ENCODE measurements around the gene NLRP6. TPM values are rescaled to one million over a fixed set of nuclear protein-coding genes. Genes with fewer than 3 reads are reported as not detected.
"Not testable (repeated sequence)": the region's sequence is repeated elsewhere in the genome, so short reads cannot be mapped to it uniquely, and the experiment has no call there.

Gene NLRP6
- total RNA-seq, 1 experiment from 2014 or later, result 0.55 TPM

- peaks cover 5% of the 10 kb centered on the region; the same call in 1 of the 2 replicates for H3K27me3 ChIP-seq (ENCODE audit: control insufficient read depth, insufficient read depth, low read length)
- DNase-seq, result peak; percentile 88
- H3K4me3 ChIP-seq (ENCODE audit: insufficient read depth, low read depth, low read length), result peak within 1 kb of the TSS; percentile 91
- H3K36me3 ChIP-seq (replicated peaks; ENCODE audit: control insufficient read depth, insufficient read depth, low read length), result peaks cover 5% of the 10 kb centered on the region
Observed at GRCh38 chr11:313787-314553, 35.8 kb downstream of the NLRP6 start, which contains the start of gene IFITM1. Gene IFITM1, plus strand, starts transcription at chr11:314040. Its CDS starts 131 bp downstream, at chr11:314171.

DNA sequence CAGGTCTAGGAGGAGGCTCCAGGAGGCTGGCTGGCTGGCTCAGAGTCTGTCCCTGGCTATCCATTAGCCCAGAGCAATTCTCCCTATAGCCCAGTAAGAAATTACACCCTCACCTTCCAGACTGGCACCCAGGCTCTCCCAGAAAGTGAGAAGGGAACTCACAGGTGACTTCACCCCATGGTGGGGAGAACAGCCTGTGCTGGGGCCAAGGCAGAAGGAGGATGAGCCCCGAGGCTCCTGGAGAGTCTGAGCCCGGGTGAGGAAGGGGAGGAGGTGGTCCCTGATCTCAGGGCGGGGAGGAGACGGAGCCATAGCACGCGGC, 36.3 kb downstream of the NLRP6 start:
- H3K27me3 ChIP-seq (ENCODE audit: control insufficient read depth, insufficient read depth, low read length); H3K36me3 ChIP-seq (replicated peaks; ENCODE audit: control insufficient read depth, insufficient read depth, low read length); DNase-seq: not testable (repeated sequence)
- peak overlapping the region; percentile 91 for H3K4me3 ChIP-seq (ENCODE audit: insufficient read depth, low read depth, low read length)

DNA sequence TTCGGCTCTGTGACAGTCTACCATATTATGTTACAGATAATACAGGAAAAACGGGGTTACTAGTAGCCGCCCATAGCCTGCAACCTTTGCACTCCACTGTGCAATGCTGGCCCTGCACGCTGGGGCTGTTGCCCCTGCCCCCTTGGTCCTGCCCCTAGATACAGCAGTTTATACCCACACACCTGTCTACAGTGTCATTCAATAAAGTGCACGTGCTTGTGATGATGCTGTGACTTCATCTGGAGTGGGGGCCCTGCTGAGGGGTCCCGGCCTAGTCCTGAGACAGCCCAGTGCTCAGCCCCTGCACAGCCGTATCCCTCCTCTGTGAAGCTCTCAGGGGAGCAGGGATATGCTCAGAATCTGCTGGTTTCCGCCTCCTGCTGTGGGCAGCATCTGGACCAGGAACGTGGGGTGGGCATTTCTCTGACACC, 36.9 kb downstream of the NLRP6 start:
- Histone ChIP-seq H3K4me3 (ENCODE audit: insufficient read depth, low read depth, low read length) (peak overlapping the region; percentile 91), H3K27me3 (ENCODE audit: control insufficient read depth, insufficient read depth, low read length) (peaks cover 5% of the 10 kb centered on the region; the same call in 1 of the 2 replicates), H3K36me3 (replicated peaks; ENCODE audit: control insufficient read depth, insufficient read depth, low read length) (peaks cover 5% of the 10 kb centered on the region)
- DNase-seq, result no peak

GRCh38 chr11:315516-315994, 37.3 kb downstream of the NLRP6 start:
- H3K4me3 ChIP-seq (ENCODE audit: insufficient read depth, low read depth, low read length), result peak overlapping the region; percentile 91

DNA sequence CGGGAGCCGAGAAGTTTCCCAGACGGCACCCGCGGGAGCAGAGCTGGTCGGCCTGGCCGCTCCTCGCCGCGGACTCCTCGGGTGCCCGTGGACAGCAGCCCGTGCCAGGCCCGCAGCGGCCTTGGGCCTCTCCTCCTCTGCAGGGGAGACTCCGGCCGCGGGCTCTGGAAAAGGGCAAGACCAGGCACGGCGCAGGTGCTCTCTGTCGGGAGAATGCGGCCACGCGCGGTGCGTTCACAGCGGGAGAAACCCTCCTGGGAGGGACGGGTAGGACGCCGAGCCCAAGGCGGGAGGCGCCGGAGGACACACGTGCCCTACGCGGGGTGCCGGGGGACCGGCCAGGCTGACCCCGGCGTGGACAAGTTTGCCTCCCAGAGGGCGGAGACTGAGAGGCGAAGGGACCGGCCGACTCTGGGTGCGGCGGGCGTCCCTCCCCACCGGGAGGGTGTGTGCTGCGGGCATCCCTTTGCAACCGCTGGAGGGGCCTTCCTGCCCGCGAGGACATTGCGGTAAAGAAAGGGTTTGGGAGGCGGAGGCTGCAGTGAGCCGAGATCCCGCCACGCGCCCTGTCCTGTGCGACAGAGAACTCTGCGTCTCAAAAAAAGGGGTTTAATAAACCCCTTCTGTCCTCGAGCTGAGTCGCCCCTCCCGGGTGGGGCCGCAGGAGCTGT, 38.0 kb downstream of the NLRP6 start:
- peak; percentile 77 for DNase-seq
- Histone ChIP-seq H3K36me3 (replicated peaks; ENCODE audit: control insufficient read depth, insufficient read depth, low read length) (peaks cover 5% of the 10 kb centered on the region), H3K4me3 (ENCODE audit: insufficient read depth, low read depth, low read length) (peak overlapping the region; percentile 91), H3K27me3 (ENCODE audit: control insufficient read depth, insufficient read depth, low read length) (peaks cover 5% of the 10 kb centered on the region; the same call in 1 of the 2 replicates)

More at GRCh38 chr11:315516-315994, 37.3 kb downstream of the NLRP6 start:
- Histone ChIP-seq H3K36me3 (replicated peaks; ENCODE audit: control insufficient read depth, insufficient read depth, low read length) (peaks cover 5% of the 10 kb centered on the region), H3K27me3 (ENCODE audit: control insufficient read depth, insufficient read depth, low read length) (peaks cover 5% of the 10 kb centered on the region; the same call in 1 of the 2 replicates)
- no peak for DNase-seq

- H3K4me3 ChIP-seq (ENCODE audit: insufficient read depth, low read depth, low read length), result peak overlapping the region; percentile 91; the same call in 1 of the 2 replicates
- DNase-seq, result no peak
Observed at GRCh38 chr11:316891-317301, 38.7 kb downstream of the NLRP6 start.

GRCh38 chr11:317668-318404, 39.6 kb downstream of the NLRP6 start:
- peak overlapping the region; percentile 24 for H3K4me3 ChIP-seq (ENCODE audit: insufficient read depth, low read depth, low read length)
- not testable (repeated sequence) for DNase-seq; H3K36me3 ChIP-seq (replicated peaks; ENCODE audit: control insufficient read depth, insufficient read depth, low read length); H3K27me3 ChIP-seq (ENCODE audit: control insufficient read depth, insufficient read depth, low read length)

More at GRCh38 chr11:316891-317301, 38.7 kb downstream of the NLRP6 start:
- H3K36me3 ChIP-seq (replicated peaks; ENCODE audit: control insufficient read depth, insufficient read depth, low read length), result peaks cover 5% of the 10 kb centered on the region
- H3K27me3 ChIP-seq (ENCODE audit: control insufficient read depth, insufficient read depth, low read length), result peaks cover 5% of the 10 kb centered on the region; the same call in 1 of the 2 replicates

DNA sequence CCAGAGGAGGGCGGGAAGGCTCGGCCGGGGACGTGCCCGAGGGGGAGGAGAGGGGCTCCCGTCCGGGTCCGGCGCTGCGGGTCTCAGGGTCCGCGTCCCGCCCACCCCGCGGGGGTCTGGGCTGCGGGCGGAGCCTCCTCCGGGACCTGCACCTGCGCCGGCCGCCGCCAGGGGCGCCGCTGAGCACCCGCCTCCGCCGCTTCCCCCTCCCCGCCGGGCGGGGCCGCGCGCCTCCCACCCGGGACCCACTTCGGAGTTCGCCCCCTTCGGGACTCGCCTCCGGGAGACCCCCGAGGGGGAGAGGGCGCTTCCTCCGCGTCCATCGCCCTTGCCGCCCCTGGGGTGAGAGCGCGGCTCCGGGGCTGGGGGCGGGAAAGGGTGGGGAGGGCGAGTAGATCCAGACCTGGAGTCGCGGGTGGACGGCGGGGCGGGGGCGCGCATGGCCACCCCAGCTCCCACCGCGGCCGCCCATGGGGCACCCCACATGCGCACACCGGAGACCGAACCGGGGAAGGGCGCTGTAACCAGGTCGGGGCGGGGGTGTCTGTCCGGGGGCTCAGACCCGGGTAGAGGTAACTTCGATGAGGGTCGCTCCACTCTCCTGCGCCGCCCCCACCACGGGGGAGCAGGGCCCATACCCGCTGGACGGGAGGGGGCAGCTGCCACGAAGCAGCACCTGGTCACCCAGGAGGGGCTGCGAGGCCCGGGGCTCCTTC, 40.4 kb downstream of the NLRP6 start:
- peak overlapping the region; percentile 38 for H3K4me3 ChIP-seq (ENCODE audit: insufficient read depth, low read depth, low read length)
- not testable (repeated sequence) for DNase-seq; H3K36me3 ChIP-seq (replicated peaks; ENCODE audit: control insufficient read depth, insufficient read depth, low read length); H3K27me3 ChIP-seq (ENCODE audit: control insufficient read depth, insufficient read depth, low read length)

GRCh38 chr11:319121-319887, 41.1 kb downstream of the NLRP6 start:
- not testable (repeated sequence) for H3K27me3 ChIP-seq (ENCODE audit: control insufficient read depth, insufficient read depth, low read length); H3K36me3 ChIP-seq (replicated peaks; ENCODE audit: control insufficient read depth, insufficient read depth, low read length)
- peak; percentile 51 for DNase-seq
- H3K4me3 ChIP-seq (ENCODE audit: insufficient read depth, low read depth, low read length), result peak overlapping the region; percentile 38; the same call in 1 of the 2 replicates

DNA sequence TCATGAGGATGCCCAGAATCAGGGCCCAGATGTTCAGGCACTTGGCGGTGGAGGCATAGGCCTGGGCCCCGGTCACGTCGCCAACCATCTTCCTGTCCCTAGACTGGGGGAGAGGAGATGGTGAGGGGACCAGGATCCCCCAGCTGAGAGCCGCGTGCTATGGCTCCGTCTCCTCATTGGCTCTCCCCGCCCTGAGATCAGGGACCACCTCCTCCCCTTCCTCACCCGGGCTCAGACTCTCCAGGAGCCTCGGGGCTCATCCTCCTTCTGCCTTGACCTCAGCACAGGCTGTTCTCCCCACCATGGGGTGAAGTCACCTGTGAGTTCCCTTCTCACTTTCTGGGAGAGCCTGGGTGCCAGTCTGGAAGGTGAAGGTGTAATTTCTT, 41.7 kb downstream of the NLRP6 start:
- not testable (repeated sequence) for H3K27me3 ChIP-seq (ENCODE audit: control insufficient read depth, insufficient read depth, low read length); DNase-seq; H3K36me3 ChIP-seq (replicated peaks; ENCODE audit: control insufficient read depth, insufficient read depth, low read length)
- H3K4me3 ChIP-seq (ENCODE audit: insufficient read depth, low read depth, low read length), result peak overlapping the region; percentile 61

DNA sequence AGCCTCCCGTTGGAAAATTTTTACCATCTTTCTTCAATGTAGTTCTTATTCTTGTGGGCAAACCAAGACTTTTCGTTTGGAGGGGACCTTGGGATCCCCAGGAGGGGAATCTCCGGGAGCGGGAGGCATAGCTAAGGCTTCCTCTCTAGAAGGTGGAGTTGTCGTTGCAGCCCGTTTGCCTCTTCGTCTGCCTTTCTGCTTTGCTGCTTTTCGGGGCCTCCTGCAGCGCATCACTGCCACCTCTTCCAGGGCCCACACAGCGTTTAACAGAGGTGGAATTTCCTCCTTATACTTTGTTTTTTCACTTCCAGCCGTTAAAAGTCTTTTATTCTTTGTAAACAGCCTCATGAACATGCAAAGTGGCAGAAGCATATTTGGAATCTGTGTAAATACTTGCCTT, 45.9 kb downstream of the NLRP6 start:
- Histone ChIP-seq H3K4me3 (ENCODE audit: insufficient read depth, low read depth, low read length) (no peak overlapping the region), H3K27me3 (ENCODE audit: control insufficient read depth, insufficient read depth, low read length) (no peaks in the 10 kb centered on the region), H3K36me3 (replicated peaks; ENCODE audit: control insufficient read depth, insufficient read depth, low read length) (no peaks in the 10 kb centered on the region; the same call in 1 of the 2 replicates)
- DNase-seq, result peak; percentile 51

DNA sequence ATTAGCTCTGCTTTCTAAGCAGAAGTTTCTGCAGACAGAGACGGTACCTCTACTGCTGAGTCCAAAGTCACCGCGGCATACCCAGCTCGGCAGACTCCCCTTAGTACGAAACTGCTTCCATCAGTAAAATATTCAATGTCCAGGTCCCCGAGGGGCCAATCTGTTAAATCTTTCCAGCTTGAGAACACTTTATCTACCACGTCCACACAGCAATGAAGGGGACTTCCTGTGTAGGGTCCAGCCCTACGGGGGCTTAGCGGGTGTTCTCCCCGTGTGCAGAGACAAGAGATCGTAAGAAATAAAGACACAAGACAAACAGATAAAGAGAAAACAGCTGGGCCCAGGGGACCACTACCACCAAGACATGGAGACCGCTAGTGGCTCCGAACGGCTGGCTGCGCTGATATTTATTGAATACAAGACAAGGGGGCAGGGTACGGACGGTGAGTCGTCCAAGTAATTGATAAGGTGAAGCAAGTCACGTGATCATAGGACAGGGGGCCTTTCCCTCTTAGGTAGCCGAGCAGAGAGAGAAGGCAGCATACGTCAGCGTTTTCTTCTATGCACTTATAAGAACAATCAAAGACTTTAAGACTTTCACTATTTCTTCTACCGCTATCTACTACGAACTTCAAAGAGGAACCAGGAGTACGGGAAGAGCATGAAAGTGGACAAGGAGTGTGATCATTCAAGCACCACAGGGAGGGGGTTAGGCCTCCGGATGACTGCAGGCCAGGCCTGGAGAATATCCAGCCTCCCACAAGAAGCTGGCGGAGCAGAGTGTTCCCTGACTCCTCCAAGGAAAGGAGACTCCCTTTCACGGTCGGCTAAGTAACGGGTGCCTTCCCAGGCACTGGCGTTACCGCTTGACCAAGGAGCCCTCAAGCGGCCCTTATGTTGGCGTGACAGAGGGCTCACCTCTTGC, 46.6 kb downstream of the NLRP6 start:
- DNase-seq; H3K4me3 ChIP-seq (ENCODE audit: insufficient read depth, low read depth, low read length); H3K36me3 ChIP-seq (replicated peaks; ENCODE audit: control insufficient read depth, insufficient read depth, low read length); H3K27me3 ChIP-seq (ENCODE audit: control insufficient read depth, insufficient read depth, low read length): not testable (repeated sequence)

Data from H7 (cell line).